Measurements from ENCODE around the gene AKAP6.
A peak's percentile ranks its signal among the peaks of the same experiment; 100 is the strongest.

Gene AKAP6

GRCh38 chr14:32683679-32684078 is 354.6 kb downstream of the AKAP6 start:
- DNase-seq = no peak

GRCh38 chr14:32688941-32689340 is 359.8 kb downstream of the AKAP6 start:
- DNase-seq = no peak

- no peak for DNase-seq
Measured at GRCh38 chr14:32692441-32692840, 363.3 kb downstream of the AKAP6 start.

GRCh38 chr14:32693114-32693513 is 364.0 kb downstream of the AKAP6 start:
- DNase-seq = peak; percentile 43

GRCh38 chr14:32694795-32695449 is 365.8 kb downstream of the AKAP6 start:
- DNase-seq = no peak

GRCh38 chr14:32696325-32697091 is 367.4 kb downstream of the AKAP6 start:
- DNase-seq = no peak

GRCh38 chr14:32697114-32697513 is 368.0 kb downstream of the AKAP6 start:
- no peak for DNase-seq

- DNase-seq = no peak
Measured at GRCh38 chr14:32697704-32698103, 368.6 kb downstream of the AKAP6 start.

- DNase-seq = no peak
Measured at GRCh38 chr14:32698831-32699230, 369.7 kb downstream of the AKAP6 start.

- no peak for DNase-seq
Measured at GRCh38 chr14:32701475-32701874, 372.4 kb downstream of the AKAP6 start.

- DNase-seq = no peak
Measured at GRCh38 chr14:32702088-32702487, 373.0 kb downstream of the AKAP6 start.

GRCh38 chr14:32702562-32702961 is 373.5 kb downstream of the AKAP6 start:
- DNase-seq = peak; percentile 79

GRCh38 chr14:32703183-32703621 is 374.1 kb downstream of the AKAP6 start:
- peak; percentile 63 for DNase-seq

GRCh38 chr14:32706721-32707519 is 377.8 kb downstream of the AKAP6 start:
- DNase-seq = no peak

GRCh38 chr14:32707742-32708500 is 378.8 kb downstream of the AKAP6 start:
- no peak for DNase-seq

- DNase-seq = peak; percentile 84
Measured at GRCh38 chr14:32709027-32709426, 379.9 kb downstream of the AKAP6 start.

- DNase-seq = no peak
Measured at GRCh38 chr14:32710231-32710671, 381.2 kb downstream of the AKAP6 start.

GRCh38 chr14:32710731-32711680 is 381.9 kb downstream of the AKAP6 start:
- peak; percentile 56 for DNase-seq

GRCh38 chr14:32713856-32714255 is 384.8 kb downstream of the AKAP6 start:
- DNase-seq = no peak

GRCh38 chr14:32719601-32720000 is 390.5 kb downstream of the AKAP6 start:
- no peak for DNase-seq

- no peak for DNase-seq
Measured at GRCh38 chr14:32720927-32721326, 391.8 kb downstream of the AKAP6 start.

Measured in femur (tissue), 1 donor.